KMS-11 (cell line): Measurements from ENCODE around the gene ELAPOR1.

Experiments used
- H2AFZ ChIP-seq: fragments of 200-600 bp; sonication (generic); 2 replicates; pipeline ENCODE4 v1.6.1; 2016; ENCODE audit warnings: antibody characterized with exemption, mixed run types, low read depth
- H3K27ac ChIP-seq: fragments of 200-600 bp; sonication (generic); 2 replicates; pipeline ENCODE4 v1.6.1; 2016; ENCODE audit warnings: mild to moderate bottlenecking, mixed run types
- H3K27me3 ChIP-seq: fragments of 200-600 bp; sonication (generic); 2 replicates; pipeline ENCODE4 v1.6.1; 2017; ENCODE audit warnings: mild to moderate bottlenecking, low read depth, mixed run types, moderate library complexity; ENCODE audit not compliant: insufficient read depth
- H3K36me3 ChIP-seq: fragments of 200-600 bp; sonication (generic); 2 replicates; pipeline ENCODE4 v1.6.1; 2017; ENCODE audit warnings: mild to moderate bottlenecking, mixed run types; ENCODE audit not compliant: insufficient read depth
- H3K4me1 ChIP-seq: fragments of 200-600 bp; sonication (generic); 2 replicates; pipeline ENCODE4 v1.6.1; 2016; ENCODE audit warnings: mild to moderate bottlenecking, low read depth, mixed run types; ENCODE audit not compliant: poor library complexity, severe bottlenecking
- H3K4me2 ChIP-seq: fragments of 200-600 bp; sonication (generic); 2 replicates; pipeline ENCODE4 v1.7.0; 2016; ENCODE audit warnings: mild to moderate bottlenecking, mixed run types
- H3K4me3 ChIP-seq: fragments of 200-600 bp; sonication (generic); IDR thresholded peaks from 2 replicates; pipeline ENCODE4 v1.6.1; 2017; ENCODE audit warnings: low read depth, low read length, mixed read lengths; ENCODE audit not compliant: insufficient read depth
- H3K79me2 ChIP-seq: fragments of 200-600 bp; sonication (generic); 2 replicates; pipeline ENCODE4 v1.6.1; 2016; ENCODE audit warnings: low read depth, mixed run types; ENCODE audit not compliant: insufficient read depth
- H3K9ac ChIP-seq: fragments of 200-600 bp; sonication (generic); 2 replicates; pipeline ENCODE4 v1.6.1; 2016; ENCODE audit warnings: mild to moderate bottlenecking, mixed run types
- H4K20me1 ChIP-seq: fragments of 200-600 bp; sonication (generic); 2 replicates; pipeline ENCODE4 v1.6.1; 2016; ENCODE audit warnings: mild to moderate bottlenecking, mixed run types; ENCODE audit not compliant: insufficient read depth
- CTCF ChIP-seq: fragments of 200-600 bp; sonication (generic); conservative IDR thresholded peaks from 2 replicates; pipeline ENCODE4 v1.6.1; 2017; ENCODE audit warnings: low read depth, mild to moderate bottlenecking, antibody characterized with exemption, low read length, moderate library complexity, mixed read lengths

The ELAPOR1 gene

GRCh38 chr1:109113590-109114341, at the start of gene ELAPOR1:
ELAPOR1 (plus strand) TSS chr1:109114115; CDS start chr1:109114184, 69 bp downstream.
- Histone ChIP-seq H2AFZ (peak within 1 kb of the TSS; percentile 52), H3K4me2 (peak within 1 kb of the TSS; percentile 36), H3K27ac (no peak within 1 kb of the TSS), H3K27me3 (peaks cover 26% of the 10 kb centered on the region; the same call in 1 of the 2 replicates), H3K36me3 (no peaks in the 10 kb centered on the region), H3K79me2 (no peaks in the 10 kb centered on the region), H4K20me1 (no peaks in the 10 kb centered on the region), H3K9ac (no peak within 1 kb of the TSS), H3K4me1 (peaks cover 20% of the 10 kb centered on the region), H3K4me3 (peak within 1 kb of the TSS; percentile 79)
- no peak for TF ChIP-seq CTCF

- H3K9ac ChIP-seq, result no peak overlapping the region
- H3K4me1 ChIP-seq, result no peaks in the 10 kb centered on the region
- no peak overlapping the region for H2AFZ ChIP-seq
- H3K4me3 ChIP-seq, result no peak overlapping the region
- TF ChIP-seq CTCF, result no peak
- no peaks in the 10 kb centered on the region for H4K20me1 ChIP-seq
- no peak overlapping the region for H3K27ac ChIP-seq
- H3K36me3 ChIP-seq, result no peaks in the 10 kb centered on the region
- H3K4me2 ChIP-seq, result no peak overlapping the region
- H3K79me2 ChIP-seq, result no peaks in the 10 kb centered on the region
- H3K27me3 ChIP-seq, result no peaks in the 10 kb centered on the region
These were observed 48.8 kb upstream of the ELAPOR1 start for GRCh38 chr1:109065137-109065536.

- TF ChIP-seq CTCF, result no peak
- Histone ChIP-seq H3K27ac (no peak overlapping the region), H3K4me1 (no peaks in the 10 kb centered on the region), H3K27me3 (no peaks in the 10 kb centered on the region), H3K36me3 (no peaks in the 10 kb centered on the region), H3K4me3 (no peak overlapping the region), H3K4me2 (no peak overlapping the region), H2AFZ (no peak overlapping the region), H3K9ac (no peak overlapping the region), H4K20me1 (no peaks in the 10 kb centered on the region), H3K79me2 (no peaks in the 10 kb centered on the region)
These were observed 46.0 kb upstream of the ELAPOR1 start for GRCh38 chr1:109067883-109068282.

GRCh38 chr1:109069294-109069693, 44.6 kb upstream of the ELAPOR1 start:
- Histone ChIP-seq H2AFZ (no peak overlapping the region), H3K4me1 (no peaks in the 10 kb centered on the region), H3K27me3 (no peaks in the 10 kb centered on the region), H4K20me1 (no peaks in the 10 kb centered on the region), H3K79me2 (no peaks in the 10 kb centered on the region), H3K4me2 (no peak overlapping the region), H3K9ac (no peak overlapping the region), H3K27ac (no peak overlapping the region), H3K36me3 (no peaks in the 10 kb centered on the region), H3K4me3 (no peak overlapping the region)
- TF ChIP-seq CTCF, result no peak
